Ishikawa (cell line): Measurements from ENCODE around the gene SOX4.

Source experiments
- CEBPB ChIP-seq: IDR thresholded peaks from 2 replicates; pipeline ENCODE4 v1.6.1; 2012
- CREB1 ChIP-seq: IDR thresholded peaks from 2 replicates; pipeline ENCODE4 v1.6.1; 2012; ENCODE audit warnings: low read depth
- EGR1 ChIP-seq: IDR thresholded peaks from 2 replicates; pipeline ENCODE4 v1.6.1; 2012
- EP300 ChIP-seq: IDR thresholded peaks from 2 replicates; pipeline ENCODE4 v1.6.1; 2012; ENCODE audit warnings: borderline replicate concordance
- FOXM1 ChIP-seq: IDR thresholded peaks from 2 replicates; pipeline ENCODE4 v1.6.1; 2012; ENCODE audit warnings: low read depth, borderline replicate concordance
- NFIC ChIP-seq: IDR thresholded peaks from 2 replicates; pipeline ENCODE4 v1.6.1; 2012
- RAD21 ChIP-seq: IDR thresholded peaks from 2 replicates; pipeline ENCODE4 v1.6.1; 2012; ENCODE audit warnings: low read depth
- REST ChIP-seq: IDR thresholded peaks from 2 replicates; pipeline ENCODE4 v1.6.1; 2012; ENCODE audit warnings: low read depth, mild to moderate bottlenecking
- TAF1 ChIP-seq: IDR thresholded peaks from 2 replicates; pipeline ENCODE4 v1.6.1; 2012; ENCODE audit warnings: low read depth, mild to moderate bottlenecking
- TCF12 ChIP-seq: IDR thresholded peaks from 2 replicates; pipeline ENCODE4 v1.6.1; 2012; ENCODE audit warnings: low read depth
- TEAD4 ChIP-seq: IDR thresholded peaks from 2 replicates; pipeline ENCODE4 v1.6.1; 2012
- YY1 ChIP-seq: IDR thresholded peaks from 2 replicates; pipeline ENCODE4 v1.6.1; 2012; ENCODE audit warnings: low read depth
- ZBTB7A ChIP-seq: IDR thresholded peaks from 2 replicates; pipeline ENCODE4 v1.6.1; 2012; ENCODE audit warnings: low read depth
- TF ChIP-seq, protein P1 (sequence below): IDR thresholded peaks from 2 replicates; pipeline ENCODE4 v1.6.1; 2012
- TF ChIP-seq, protein P2 (sequence below): IDR thresholded peaks from 2 replicates; pipeline ENCODE4 v1.6.1; 2012

SOX4 gene

GRCh38 chr6:21593412-21593926, at the start of gene SOX4:
Gene SOX4 (plus strand): TSS chr6:21593751. CDS start chr6:21594535, 784 bp downstream.
- peak; percentile 11; the same call in 1 of the 2 replicates for TF ChIP-seq NFIC
- TF ChIP-seq RAD21, result no peak
- no peak for TF ChIP-seq CEBPB
- peak; percentile 64; the same call in 1 of the 2 replicates for TF ChIP-seq FOXM1
- TF ChIP-seq, protein P1, sequence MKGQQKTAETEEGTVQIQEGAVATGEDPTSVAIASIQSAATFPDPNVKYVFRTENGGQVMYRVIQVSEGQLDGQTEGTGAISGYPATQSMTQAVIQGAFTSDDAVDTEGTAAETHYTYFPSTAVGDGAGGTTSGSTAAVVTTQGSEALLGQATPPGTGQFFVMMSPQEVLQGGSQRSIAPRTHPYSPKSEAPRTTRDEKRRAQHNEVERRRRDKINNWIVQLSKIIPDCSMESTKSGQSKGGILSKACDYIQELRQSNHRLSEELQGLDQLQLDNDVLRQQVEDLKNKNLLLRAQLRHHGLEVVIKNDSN, result no peak
- no peak for TF ChIP-seq YY1
- TF ChIP-seq TEAD4, result 0 out of 2 replicates have a peak, but pooled peaks have one; percentile 14
- no peak for TF ChIP-seq EGR1
- TF ChIP-seq EP300, result no peak
- TF ChIP-seq TAF1, result peak; percentile 63; the same call in 1 of the 2 replicates
- no peak for TF ChIP-seq CREB1
- TF ChIP-seq, protein P2, sequence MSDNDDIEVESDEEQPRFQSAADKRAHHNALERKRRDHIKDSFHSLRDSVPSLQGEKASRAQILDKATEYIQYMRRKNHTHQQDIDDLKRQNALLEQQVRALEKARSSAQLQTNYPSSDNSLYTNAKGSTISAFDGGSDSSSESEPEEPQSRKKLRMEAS, result no peak
- no peak for TF ChIP-seq REST
- no peak; the same call in 1 of the 2 replicates for TF ChIP-seq ZBTB7A
- no peak for TF ChIP-seq TCF12

- TF ChIP-seq CREB1 (no peak), EP300 (no peak), YY1 (no peak), TAF1 (no peak), CEBPB (no peak)
Measured at GRCh38 chr6:21554286-21554685, 39.3 kb upstream of the SOX4 start.

- TF ChIP-seq CEBPB (no peak), ZBTB7A (no peak)
- TF ChIP-seq, protein P2, result no peak
Measured at GRCh38 chr6:21555197-21555596, 38.4 kb upstream of the SOX4 start.

- no peak for TF ChIP-seq EGR1
- no peak for TF ChIP-seq REST
- TF ChIP-seq FOXM1, result no peak
- no peak for TF ChIP-seq NFIC
- TF ChIP-seq CEBPB, result no peak
- no peak for TF ChIP-seq CREB1
- TF ChIP-seq RAD21, result no peak
- no peak for TF ChIP-seq TEAD4
- no peak for TF ChIP-seq ZBTB7A
- TF ChIP-seq, protein P2, result no peak
- TF ChIP-seq TCF12, result no peak
- no peak for TF ChIP-seq YY1
- TF ChIP-seq, protein P1, result no peak
- no peak for TF ChIP-seq TAF1
Measured at GRCh38 chr6:21556511-21556910, 37.0 kb upstream of the SOX4 start.

DNA sequence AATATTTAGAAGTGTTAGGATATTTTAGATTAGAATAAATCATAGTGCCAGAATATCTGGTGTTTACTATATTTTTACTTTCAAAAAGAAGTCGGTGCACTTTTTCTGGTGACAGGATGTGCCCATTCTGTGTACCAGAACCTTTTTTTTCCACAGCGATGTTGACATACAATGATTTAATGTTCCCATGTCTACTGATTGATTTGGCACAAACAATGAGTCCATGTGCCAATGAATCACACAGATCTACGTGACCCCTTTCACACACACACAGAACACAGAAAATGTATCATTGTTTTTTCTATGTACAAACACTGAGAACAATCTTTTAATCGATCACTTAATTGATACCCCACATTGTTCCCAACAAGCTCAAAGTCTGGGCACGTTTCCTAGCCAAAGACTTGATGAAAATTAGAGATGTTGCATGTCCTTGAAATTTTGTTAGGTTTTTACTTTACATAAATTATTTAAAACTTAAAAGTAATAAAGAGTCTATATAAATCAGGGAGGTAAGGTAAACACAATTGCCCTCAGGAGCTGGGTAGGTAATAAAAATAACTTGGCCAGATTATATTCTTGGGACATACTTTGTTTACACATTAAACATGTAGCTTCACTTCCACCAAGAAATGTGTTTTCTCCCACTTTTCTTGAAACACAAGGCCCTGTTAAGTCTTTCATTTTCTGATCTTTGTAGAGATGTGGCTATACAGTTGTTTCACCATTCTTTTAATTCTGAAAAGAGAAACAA, 36.4 kb upstream of the SOX4 start:
- no peak for TF ChIP-seq YY1
- TF ChIP-seq REST, result no peak
- no peak for TF ChIP-seq EGR1
- TF ChIP-seq EP300, result no peak
- TF ChIP-seq NFIC, result no peak
- no peak for TF ChIP-seq ZBTB7A
- TF ChIP-seq TEAD4, result no peak
- no peak for TF ChIP-seq TAF1
- TF ChIP-seq RAD21, result no peak
- TF ChIP-seq, protein P1, result no peak
- TF ChIP-seq, protein P2, result no peak
- TF ChIP-seq FOXM1, result no peak
- no peak for TF ChIP-seq CREB1
- TF ChIP-seq TCF12, result no peak
- no peak for TF ChIP-seq CEBPB
